Fibroblast of pulmonary artery (primary cell): ENCODE results near the gene U2AF1L4.

ENCODE experiments used
- DNase-seq: peaks from one replicate; pipeline ENCODE4 v3.0.0-alpha.2; 2010; ENCODE audit warnings: low read depth
- H3K4me3 ChIP-seq: replicated peaks from 2 replicates; pipeline ENCODE4 v1.5.1; 2011; ENCODE audit warnings: low read depth, mild to moderate bottlenecking, control low read depth, low read length, moderate library complexity
- TF ChIP-seq, protein P1 (sequence below): IDR thresholded peaks from 2 replicates; pipeline ENCODE4 v1.5.1; 2011; ENCODE audit warnings: mild to moderate bottlenecking, control low read depth, low read length, inconsistent platforms; ENCODE audit errors: missing control alignments

Gene U2AF1L4

GRCh38 chr19:35722897-35723296, 22.3 kb downstream of the U2AF1L4 start:
- no peak for DNase-seq
- no peak overlapping the region for H3K4me3 ChIP-seq
- TF ChIP-seq, protein P1, sequence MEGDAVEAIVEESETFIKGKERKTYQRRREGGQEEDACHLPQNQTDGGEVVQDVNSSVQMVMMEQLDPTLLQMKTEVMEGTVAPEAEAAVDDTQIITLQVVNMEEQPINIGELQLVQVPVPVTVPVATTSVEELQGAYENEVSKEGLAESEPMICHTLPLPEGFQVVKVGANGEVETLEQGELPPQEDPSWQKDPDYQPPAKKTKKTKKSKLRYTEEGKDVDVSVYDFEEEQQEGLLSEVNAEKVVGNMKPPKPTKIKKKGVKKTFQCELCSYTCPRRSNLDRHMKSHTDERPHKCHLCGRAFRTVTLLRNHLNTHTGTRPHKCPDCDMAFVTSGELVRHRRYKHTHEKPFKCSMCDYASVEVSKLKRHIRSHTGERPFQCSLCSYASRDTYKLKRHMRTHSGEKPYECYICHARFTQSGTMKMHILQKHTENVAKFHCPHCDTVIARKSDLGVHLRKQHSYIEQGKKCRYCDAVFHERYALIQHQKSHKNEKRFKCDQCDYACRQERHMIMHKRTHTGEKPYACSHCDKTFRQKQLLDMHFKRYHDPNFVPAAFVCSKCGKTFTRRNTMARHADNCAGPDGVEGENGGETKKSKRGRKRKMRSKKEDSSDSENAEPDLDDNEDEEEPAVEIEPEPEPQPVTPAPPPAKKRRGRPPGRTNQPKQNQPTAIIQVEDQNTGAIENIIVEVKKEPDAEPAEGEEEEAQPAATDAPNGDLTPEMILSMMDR: no peak

DNA sequence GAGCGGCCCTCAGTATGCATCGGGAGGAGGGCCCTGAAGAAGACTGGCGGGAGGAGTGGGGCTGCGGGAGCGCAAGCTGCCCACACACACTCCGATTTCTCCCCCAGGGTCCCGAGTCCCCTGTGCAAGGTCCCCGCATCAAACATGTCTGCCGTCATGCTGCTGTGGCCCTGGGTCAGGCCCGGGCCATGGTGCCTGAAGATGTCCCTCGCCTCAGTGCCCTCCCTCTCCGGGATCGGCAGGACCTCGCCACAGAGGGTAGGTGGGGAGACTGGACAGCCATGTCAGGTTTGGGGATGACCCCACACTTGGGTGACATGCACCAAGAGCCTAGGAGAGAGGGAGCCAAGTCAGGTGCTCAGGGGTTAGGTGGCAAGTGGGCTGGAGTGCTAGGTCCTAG, 22.8 kb downstream of the U2AF1L4 start:
- H3K4me3 ChIP-seq: no peak overlapping the region
- TF ChIP-seq, protein P1: no peak
- no peak for DNase-seq

- TF ChIP-seq, protein P1: no peak
- DNase-seq: no peak
- H3K4me3 ChIP-seq: no peak overlapping the region
Measured at GRCh38 chr19:35721374-35721773, 23.8 kb downstream of the U2AF1L4 start.

DNA sequence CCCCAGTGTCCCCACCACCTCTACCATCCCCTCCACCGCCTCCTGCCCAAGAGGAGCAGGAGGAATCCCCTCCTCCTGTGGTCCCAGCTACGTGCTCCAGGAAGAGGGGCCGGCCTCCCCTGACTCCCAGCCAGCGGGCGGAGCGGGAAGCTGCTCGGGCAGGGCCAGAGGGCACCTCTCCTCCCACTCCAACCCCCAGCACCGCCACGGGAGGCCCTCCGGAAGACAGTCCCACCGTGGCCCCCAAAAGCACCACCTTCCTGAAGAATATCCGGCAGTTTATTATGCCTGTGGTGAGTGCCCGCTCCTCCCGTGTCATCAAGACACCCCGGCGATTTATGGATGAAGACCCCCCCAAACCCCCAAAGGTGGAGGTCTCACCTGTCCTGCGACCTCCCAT, 24.6 kb downstream of the U2AF1L4 start:
- H3K4me3 ChIP-seq: no peak overlapping the region
- DNase-seq: no peak
- TF ChIP-seq, protein P1: no peak

DNA sequence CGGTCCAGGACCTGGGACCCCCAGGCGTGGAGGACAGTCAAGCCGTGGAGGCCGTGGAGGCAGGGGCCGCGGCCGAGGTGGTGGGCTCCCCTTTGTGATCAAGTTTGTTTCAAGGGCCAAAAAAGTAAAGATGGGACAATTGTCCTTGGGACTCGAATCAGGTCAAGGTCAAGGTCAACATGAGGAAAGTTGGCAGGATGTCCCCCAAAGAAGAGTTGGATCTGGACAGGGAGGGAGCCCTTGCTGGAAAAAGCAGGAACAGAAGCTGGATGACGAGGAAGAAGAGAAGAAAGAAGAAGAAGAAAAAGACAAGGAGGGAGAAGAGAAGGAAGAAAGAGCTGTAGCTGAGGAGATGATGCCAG, 25.1 kb downstream of the U2AF1L4 start:
- DNase-seq: no peak
- TF ChIP-seq, protein P1: no peak
- H3K4me3 ChIP-seq: no peak overlapping the region

GRCh38 chr19:35719402-35720162, 25.6 kb downstream of the U2AF1L4 start:
- no peak for DNase-seq
- TF ChIP-seq, protein P1: no peak
- H3K4me3 ChIP-seq: peak overlapping the region; percentile 81

- DNase-seq: peak; percentile 8
- H3K4me3 ChIP-seq: peak overlapping the region; percentile 81
- TF ChIP-seq, protein P1: no peak
Measured at GRCh38 chr19:35718345-35719041, 26.7 kb downstream of the U2AF1L4 start.
